K562 (cell line): ENCODE measurements around the gene FAM174B. TPM values are rescaled to one million over a fixed set of nuclear protein-coding genes. Genes with fewer than 3 reads are reported as not detected.

ENCODE experiments used
- ATAC-seq: fragments of 200-7000 bp; cut with Tn5 transposase; 3 replicates; pipeline ENCODE4 v1.9.1; 2020; ENCODE audit warnings: moderate library complexity
- BruUV-seq: library from RNA; stranded (reverse); fragments of 400-500 nt; replicated peaks from 2 replicates; lab custom pipeline; 2021; lab: Mats Ljungman, UMichigan
- CTCF ChIA-PET: fragments of 300-600 bp; formaldehyde crosslinking; extraction: SDS; loops from one replicate; lab custom pipeline; 2021; ENCODE audit warnings: low intra/inter-chr PET ratio; lab: Yijun Ruan, JAX
- POLR2A ChIA-PET: fragments of 300-600, 350-650 bp; sonication (Branson Sonifier 250); formaldehyde crosslinking; extraction: SDS; loops from one replicate; lab custom pipeline; 2021; ENCODE audit warnings: antibody characterized with exemption, inconsistent platforms; lab: Yijun Ruan, JAX
- DNase-seq, 4 experiments: peaks; one replicate each; pipeline versions ENCODE4 v3.0.0 to v3.0.0-alpha.2; 2011 to 2018; ENCODE audit warnings: low spot score in 3 of 4, mixed read lengths in 3 of 4; ENCODE audit errors: extremely low read depth in 1 of 4
- FAIRE-seq: peaks from 2 replicates; lab custom pipeline; 2011; peaks lifted over from hg19 to GRCh38; lab: Jason Lieb, UNC
- H2AFZ ChIP-seq: 2 replicates; pipeline ENCODE4 v1.6.0; 2011; ENCODE audit warnings: low read depth, low read length, control low read depth, inconsistent platforms
- H3K27ac ChIP-seq: fragments of 200-600 bp; 3 replicates; pipeline ENCODE4 v1.8.0; 2011; ENCODE audit warnings: low read depth, mild to moderate bottlenecking, control low read depth, inconsistent platforms, low read length, moderate library complexity, mixed read lengths; ENCODE audit errors: extremely low read depth
- H3K27me3 ChIP-seq, 2 experiments: fragments of 300-600 bp in 1 of 2; 2 replicates in 1 of 2; 3 replicates in 1 of 2; pipeline versions ENCODE4 v1.6.0 to v1.8.0; 2011; ENCODE audit warnings: inconsistent platforms in 2 of 2, low read length in 2 of 2, mild to moderate bottlenecking in 1 of 2, mixed read lengths in 1 of 2, moderate library complexity in 1 of 2; ENCODE audit not compliant: control insufficient read depth in 2 of 2, insufficient read depth in 2 of 2
- H3K36me3 ChIP-seq: fragments of 300-600 bp; 3 replicates; pipeline ENCODE4 v1.8.0; 2011; ENCODE audit warnings: mild to moderate bottlenecking, low read length, inconsistent platforms; ENCODE audit not compliant: control insufficient read depth, insufficient read depth
- H3K4me1 ChIP-seq, 2 experiments: fragments of 200-600 bp in 1 of 2; replicated peaks in 1 of 2; 2 replicates in 1 of 2; 3 replicates in 1 of 2; pipeline versions ENCODE4 v1.5.1 to v1.8.0; 2011; ENCODE audit warnings: inconsistent platforms in 2 of 2, low read length in 2 of 2, mild to moderate bottlenecking in 1 of 2, mixed read lengths in 1 of 2, moderate library complexity in 1 of 2; ENCODE audit not compliant: control insufficient read depth in 2 of 2, insufficient read depth in 2 of 2
- H3K4me2 ChIP-seq: 2 replicates; pipeline ENCODE4 v1.6.1; 2011; ENCODE audit warnings: low read length, control low read depth, inconsistent platforms, mixed read lengths; ENCODE audit not compliant: insufficient read depth
- H3K4me3 ChIP-seq: fragments of 200-600 bp; sonication (generic), shearing (Covaris generic); 2 replicates; pipeline ENCODE4 v1.5.1; 2016; ENCODE audit warnings: control low read depth, inconsistent platforms
- H3K79me2 ChIP-seq: fragments of 200-600 bp; 3 replicates; pipeline ENCODE4 v1.8.0; 2011; ENCODE audit warnings: low read length, inconsistent platforms; ENCODE audit not compliant: control insufficient read depth, insufficient read depth
- H3K9ac ChIP-seq, 2 experiments: 2 replicates each; pipeline versions ENCODE4 v1.6.0 to v1.6.1; 2011; ENCODE audit warnings: low read depth in 2 of 2, low read length in 2 of 2, control low read depth in 1 of 2, inconsistent platforms in 1 of 2, mild to moderate bottlenecking in 1 of 2, mixed read lengths in 1 of 2; ENCODE audit not compliant: insufficient read depth in 1 of 2
- H3K9me1 ChIP-seq: one replicate; pipeline ENCODE4 v1.6.0; 2011; ENCODE audit warnings: inconsistent platforms, mild to moderate bottlenecking, low read length, moderate library complexity; ENCODE audit not compliant: control insufficient read depth, insufficient read depth
- H3K9me3 ChIP-seq: replicated peaks from 2 replicates; pipeline ENCODE4 v1.5.1; 2011; ENCODE audit warnings: low read depth, low read length, inconsistent platforms; ENCODE audit not compliant: control insufficient read depth, insufficient read depth
- H4K20me1 ChIP-seq: replicated peaks from 2 replicates; pipeline ENCODE4 v1.6.1; 2011; ENCODE audit warnings: low read length, inconsistent platforms, mixed read lengths; ENCODE audit not compliant: control insufficient read depth, insufficient read depth
- BHLHE40 ChIP-seq: IDR thresholded peaks from 2 replicates; pipeline ENCODE4 v1.6.1; 2011; ENCODE audit warnings: low read length, improper control_type of control experiment
- DPF2 ChIP-seq: fragments of 450-650 bp; IDR thresholded peaks from 2 replicates; pipeline ENCODE4 v1.6.1; 2016
- ESRRA ChIP-seq: fragments of 450-650 bp; IDR thresholded peaks from 2 replicates; pipeline ENCODE4 v1.6.1; 2014; ENCODE audit warnings: low read depth, mild to moderate bottlenecking, moderate library complexity, borderline replicate concordance
- FOXK2 ChIP-seq, 2 experiments: fragments of 450-650 bp; IDR thresholded peaks in 1 of 2; conservative IDR thresholded peaks in 1 of 2; 2 replicates each; pipeline ENCODE4 v1.6.1; 2016; ENCODE audit warnings: low read depth in 2 of 2, mild to moderate bottlenecking in 1 of 2
- JUNB ChIP-seq: fragments of 450-650 bp; formaldehyde crosslinking; conservative IDR thresholded peaks from 2 replicates; pipeline ENCODE4 v1.4.0; 2020; ENCODE audit warnings: mild to moderate bottlenecking
- SAP30 ChIP-seq: fragments of 200-600 bp; sonication (generic); IDR thresholded peaks from 2 replicates; pipeline ENCODE4 v1.6.1; 2012; ENCODE audit warnings: borderline replicate concordance, low read depth, mild to moderate bottlenecking, moderate library complexity, low read length, control low read depth, inconsistent platforms; ENCODE audit not compliant: insufficient read depth, poor library complexity, severe bottlenecking
- SNIP1 ChIP-seq: fragments of 450-650 bp; IDR thresholded peaks from 2 replicates; pipeline ENCODE4 v1.7.1; 2017; ENCODE audit warnings: low read depth, mild to moderate bottlenecking
- ZFP36 ChIP-seq: fragments of 150-350 bp; IDR thresholded peaks from 2 replicates; pipeline ENCODE4 v1.6.1; 2018; ENCODE audit warnings: low read length, low read depth; ENCODE audit not compliant: partially characterized antibody
- WGBS: fragments of 100-300 bp; shearing (Covaris generic); methylation state at CpG from one replicate; pipeline ENCODE4 v1.1.6; 2016; ENCODE audit warnings: low coverage, mixed read lengths; ENCODE audit not compliant: insufficient coverage; ENCODE audit errors: missing lambda C conversion rate; 5-methylcytosine and 5-hydroxymethylcytosine counted together
- in situ Hi-C: fragments of 300-500 bp; cut with MboI; formaldehyde crosslinking; loops from 4 replicates; pipeline ENCODE4 v1.15.0; 2018; ENCODE audit warnings: inconsistent platforms, mixed read lengths
- intact Hi-C: fragments of 100-400 bp; cut with micrococcal nuclease; formaldehyde crosslinking; loops from 2 replicates; pipeline ENCODE4 v1.14.2; 2022
- polyA plus RNA-seq, 8 experiments: library from polyadenylated mRNA; depleted of rRNA in 4 of 8; stranded (reverse) in 5 of 8; unstranded in 3 of 8; fragments of >200 nt; fragmentation: Nextera tagmentation in 2 of 8; fragmentation: Illumina TruSeq in 1 of 8; extraction: Ambion mirVana in 2 of 8; extraction: Trizol in 1 of 8; gene quantifications; 2 replicates each; pipeline versions ENCODE4 v1.2.1 to v1.2.3, GENCODE V29; 2011 to 2014; ENCODE audit warnings: inconsistent platforms in 1 of 8, missing spikeins in 1 of 8
- total RNA-seq, 7 experiments: library from RNA; depleted of rRNA in 6 of 7; stranded (reverse); fragments of >200 nt in 6 of 7; fragmentation: Illumina TruSeq in 2 of 7; extraction: Trizol in 2 of 7; gene quantifications; 2 replicates each; pipeline versions ENCODE4 v1.2.1 to v1.2.3, GENCODE V29; 2011 to 2021; ENCODE audit warnings: low replicate concordance in 1 of 7

FAM174B gene
- total and polyA plus RNA-seq, 9 of the 15 experiments (the other 6 are each of a cell fraction or from before 2014, with no cell fraction given), result 0.39 to 2.7 (median 1.9) TPM; not detected in 1

DNA sequence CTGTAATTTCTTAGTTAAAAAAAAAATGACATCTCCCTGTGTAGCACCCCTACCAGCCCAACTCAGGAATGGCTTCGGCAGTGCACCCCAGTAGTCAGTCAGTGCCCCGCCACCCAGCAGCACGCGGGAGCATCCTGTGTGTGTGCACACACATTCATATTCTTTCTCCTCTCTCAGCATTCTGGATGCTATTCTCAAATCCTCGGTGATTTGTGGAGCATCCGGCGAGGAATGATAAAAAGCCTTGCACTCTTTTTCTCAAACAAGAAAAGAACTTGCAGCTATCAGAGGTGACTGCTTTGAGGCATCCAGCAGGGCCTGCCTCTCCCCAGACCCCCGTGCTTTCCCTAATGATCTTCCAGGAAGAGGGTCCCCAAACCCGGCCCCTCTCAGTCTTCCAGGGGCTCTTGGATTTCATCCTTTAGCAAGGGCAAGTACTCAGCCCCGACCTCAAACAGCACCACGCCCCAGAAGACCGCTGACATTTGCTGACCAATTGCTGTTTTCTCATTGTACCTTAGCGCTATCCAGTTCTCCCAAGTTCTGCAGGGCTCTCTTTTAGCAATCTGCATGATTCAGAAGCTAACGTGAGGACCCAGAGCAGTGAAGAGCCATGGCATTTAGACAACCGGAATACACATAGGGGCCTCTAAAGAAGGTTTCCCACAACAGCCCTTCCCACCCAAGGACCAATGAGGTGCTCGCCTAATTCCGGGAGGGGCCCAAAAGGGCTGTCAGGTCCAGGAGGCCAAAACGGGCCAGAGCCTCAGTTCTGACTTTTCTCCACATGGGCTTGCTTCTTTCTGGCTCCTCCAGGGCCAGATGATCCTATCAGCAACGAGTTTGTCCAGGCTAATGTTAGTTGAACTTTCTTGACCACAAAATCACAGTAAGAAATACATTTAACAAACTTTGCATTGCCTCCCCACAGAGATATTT lies 72.2 kb downstream of the FAM174B start:
- H3K9me1 ChIP-seq, result no peaks in the 10 kb centered on the region
- no peaks in the 10 kb centered on the region for H3K79me2 ChIP-seq
- FAIRE-seq (no peak), ATAC-seq (no peak), DNase-seq (no peak)
- H3K4me3 ChIP-seq, result no peak overlapping the region
- CTCF ChIA-PET, result no interaction called here
- H3K9me3 ChIP-seq, result no peaks in the 10 kb centered on the region
- H3K4me2 ChIP-seq, result no peak overlapping the region
- no peaks in the 10 kb centered on the region for H4K20me1 ChIP-seq
- TF ChIP-seq ZFP36 (peak; percentile 64), DPF2 (no peak), ESRRA (no peak), FOXK2 (conservative IDR thresholded peaks at IDR 0.05 in 1 of 2, IDR thresholded peaks at IDR 0.05 in 1 of 2; ENCODE audit: low read depth in 2 of 2) (no peak), BHLHE40 (no peak), SAP30 (no peak), JUNB (CRISPR knock-in tag) (no peak), SNIP1 (no peak)
- POLR2A ChIA-PET, result no interaction called here
- in situ Hi-C loops (no loop called here), intact Hi-C loops (no loop called here)
- H3K27me3 ChIP-seq, result peaks cover 4 to 47% of the 10 kb centered on the region in 2 experiments; a peak in 4 of 5 replicates
- H3K27ac ChIP-seq, result no peak overlapping the region
- no peaks in the 10 kb centered on the region for H3K36me3 ChIP-seq
- BruUV-seq, result no TSS peak
- WGBS, result 0% methylated on average over 19 of the region's 19 CpGs
- no peaks in the 10 kb centered on the region for H3K4me1 ChIP-seq
- H2AFZ ChIP-seq, result no peak overlapping the region
- no peak overlapping the region for H3K9ac ChIP-seq
